ENCODE data around the gene STX16.

The STX16 gene

DNA sequence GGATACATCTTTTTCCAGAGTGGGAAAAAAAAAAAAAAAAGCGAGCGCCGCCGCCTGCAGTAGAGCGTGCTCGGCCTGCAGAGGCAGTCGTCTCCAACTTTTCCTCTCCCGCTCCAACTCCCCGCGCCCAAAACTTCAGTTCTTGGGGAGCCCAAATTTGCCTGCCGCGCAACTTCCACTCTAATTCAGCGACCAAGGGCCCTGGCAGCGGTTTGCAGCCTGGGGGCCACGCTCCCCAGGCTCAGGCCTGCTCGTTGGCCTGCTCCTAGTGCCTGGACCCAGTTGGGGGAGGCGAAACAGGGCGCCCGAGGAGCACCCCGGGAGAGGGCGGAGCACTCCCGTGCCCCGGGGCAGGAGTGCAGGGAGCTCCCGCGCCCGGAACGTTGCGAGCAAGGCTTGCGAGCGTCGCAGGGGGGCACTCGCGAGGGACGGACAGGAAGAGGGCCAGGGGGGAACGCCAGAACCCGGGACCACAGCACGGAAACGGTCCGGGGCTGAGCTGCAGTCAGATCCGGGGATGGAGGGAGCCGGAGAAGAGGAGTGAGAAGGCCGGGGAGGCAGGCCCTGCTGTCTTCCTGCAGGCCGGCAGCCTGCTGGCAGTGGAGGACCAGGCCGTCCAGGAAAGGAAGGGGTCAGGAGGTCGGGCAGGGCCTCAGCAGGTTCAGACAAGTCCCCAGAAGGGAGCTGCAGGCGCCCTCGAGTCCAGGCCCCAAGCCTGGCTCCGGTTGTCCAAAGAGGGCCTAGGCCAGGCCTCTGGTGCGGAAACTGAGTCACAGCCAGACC is at the start of gene STX16:
STX16 (plus strand) TSS at position 508 of the 783 bp plus-strand sequence. CDS start 724 bp downstream, outside the sequence.
- Histone ChIP-seq H3K27ac (peak within 1 kb of the TSS; percentile 72 to 96 (median 92)), H3K4me3 (peak within 1 kb of the TSS; percentile 78 to 99 (median 92))

- Histone ChIP-seq H3K4me3 (no peak overlapping the region), H3K27ac (no peak overlapping the region)
Measured at GRCh38 chr20:58602124-58602523, 49.0 kb upstream of the STX16 start.

DNA sequence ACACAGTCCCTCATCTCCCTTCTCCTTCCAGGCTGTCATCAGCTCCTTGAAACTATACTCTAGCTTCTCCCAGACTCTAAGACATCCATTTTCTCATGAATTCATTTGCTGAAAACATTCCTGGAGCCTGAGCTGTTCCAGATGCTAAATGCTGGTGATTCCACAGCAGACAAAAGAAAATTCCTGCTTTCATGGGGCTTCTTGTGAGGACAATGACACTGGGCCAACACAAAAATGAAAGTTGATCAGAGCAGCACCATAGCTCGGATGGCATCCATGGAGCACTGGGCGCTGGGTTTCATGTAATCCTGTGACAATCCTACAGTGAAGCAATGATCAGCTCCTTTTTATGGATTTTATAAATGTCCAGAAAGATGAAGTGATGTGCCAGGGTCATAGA is 47.4 kb upstream of the STX16 start:
- Histone ChIP-seq H3K4me3 (no peak overlapping the region), H3K27ac (peak overlapping the region in 1 of 21 experiments; percentile 39)

GRCh38 chr20:58604128-58604881 is 46.8 kb upstream of the STX16 start:
- Histone ChIP-seq H3K27ac (peak overlapping the region in 2 of 21 experiments; percentile 39 to 41), H3K4me3 (no peak overlapping the region)

DNA sequence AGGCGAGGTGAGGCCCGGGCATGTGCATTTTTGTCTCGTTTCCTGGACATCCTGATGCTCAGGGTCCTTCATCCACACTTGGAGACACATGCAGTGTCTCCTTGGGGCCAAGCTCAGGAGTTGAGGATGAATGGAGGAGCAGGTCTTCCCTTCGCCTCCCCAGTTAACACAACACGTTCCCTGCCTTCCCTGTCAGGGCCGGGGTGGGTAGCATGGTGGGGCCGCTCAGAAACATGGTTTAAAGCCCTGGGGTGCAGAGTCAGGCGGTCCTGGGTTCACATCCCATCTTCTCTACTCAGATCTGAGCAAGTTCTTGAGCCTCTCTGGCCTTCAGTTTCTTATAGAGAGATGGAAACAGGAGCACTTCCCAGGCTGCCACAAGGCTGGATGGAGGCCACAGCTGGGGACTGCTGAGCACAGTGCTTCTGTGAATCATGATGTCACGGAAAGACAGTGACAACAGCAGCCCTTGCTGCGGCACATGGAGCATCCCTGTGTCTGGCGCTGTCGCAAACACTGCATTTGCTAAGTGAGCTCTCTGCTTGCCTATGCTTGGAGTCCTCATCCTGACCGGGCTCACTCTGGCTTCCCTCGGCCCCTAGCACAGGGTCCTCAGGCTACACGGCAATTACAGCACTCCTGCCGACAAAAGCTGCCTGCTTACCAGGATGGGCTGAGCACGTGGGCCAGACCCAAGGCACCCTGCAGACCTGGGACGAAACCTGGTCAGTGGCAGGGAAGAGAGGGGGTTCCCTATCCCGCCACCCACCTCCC is 45.6 kb upstream of the STX16 start:
- H3K4me3 ChIP-seq, result no peak overlapping the region
- H3K27ac ChIP-seq, result no peak overlapping the region

DNA sequence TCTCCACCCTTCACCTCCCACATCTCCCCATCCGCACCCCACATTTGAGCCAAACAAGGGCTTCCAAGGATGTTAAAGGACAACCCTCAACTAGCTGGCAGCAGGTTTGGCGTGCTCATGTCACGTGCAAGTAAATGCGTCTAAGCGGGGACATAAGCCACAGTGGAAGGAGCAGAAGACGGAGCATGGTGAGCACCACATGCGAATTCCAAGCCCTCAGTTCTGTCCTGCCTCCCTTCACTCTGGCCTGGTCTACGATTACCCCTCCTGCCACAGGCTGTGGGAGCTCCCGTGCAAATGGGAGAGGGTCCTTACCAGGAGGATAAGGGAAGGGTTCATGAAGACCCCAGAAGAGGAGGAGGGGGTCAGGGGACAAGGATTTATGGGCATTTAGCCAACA is 44.9 kb upstream of the STX16 start:
- Histone ChIP-seq H3K4me3 (no peak overlapping the region), H3K27ac (no peak overlapping the region)

DNA sequence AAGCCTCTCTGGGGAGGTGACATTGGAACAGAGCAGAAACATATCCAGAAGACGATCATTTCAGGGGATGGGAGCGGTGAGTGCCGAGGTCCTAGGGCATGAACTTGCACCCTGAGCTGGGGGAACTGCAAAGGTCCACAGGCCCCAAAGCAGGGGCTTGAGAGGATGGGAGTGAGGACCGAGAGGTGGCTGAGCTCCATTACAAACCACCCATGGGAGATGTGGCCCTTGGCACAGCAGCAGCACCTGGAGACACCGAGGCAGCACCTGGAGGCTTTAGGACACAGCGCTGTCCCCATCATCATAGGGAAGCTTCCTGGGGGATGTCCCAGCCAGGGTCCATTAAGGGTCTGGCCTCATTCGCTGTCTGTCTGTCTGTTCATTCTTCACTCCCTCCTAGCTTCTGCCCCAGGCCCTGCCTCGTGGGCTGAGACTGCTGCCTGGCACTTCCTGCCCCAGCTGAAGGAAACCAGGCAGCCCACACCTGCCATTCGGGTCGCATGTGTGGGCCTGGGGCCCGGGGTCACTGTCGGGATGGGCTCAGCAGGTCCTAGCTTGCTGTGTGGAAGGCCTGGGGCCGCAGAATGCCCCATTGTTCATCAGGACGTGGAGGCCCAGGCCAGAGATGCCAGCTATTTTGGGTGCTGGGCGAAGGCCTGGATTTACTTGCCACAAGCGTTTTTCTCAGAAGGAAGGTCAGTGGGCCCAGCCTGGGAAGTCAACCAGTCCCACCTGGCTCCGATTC is 42.8 kb upstream of the STX16 start:
- Histone ChIP-seq H3K4me3 (no peak overlapping the region), H3K27ac (no peak overlapping the region)

- no peak overlapping the region for H3K4me3 ChIP-seq
Measured at GRCh38 chr20:58609026-58609425, 42.1 kb upstream of the STX16 start.

GRCh38 chr20:58610071-58610800 is 40.8 kb upstream of the STX16 start:
- Histone ChIP-seq H3K4me3 (no peak overlapping the region), H3K27ac (no peak overlapping the region)

More at GRCh38 chr20:58609026-58609425, 42.1 kb upstream of the STX16 start:
- no peak overlapping the region for H3K27ac ChIP-seq

DNA sequence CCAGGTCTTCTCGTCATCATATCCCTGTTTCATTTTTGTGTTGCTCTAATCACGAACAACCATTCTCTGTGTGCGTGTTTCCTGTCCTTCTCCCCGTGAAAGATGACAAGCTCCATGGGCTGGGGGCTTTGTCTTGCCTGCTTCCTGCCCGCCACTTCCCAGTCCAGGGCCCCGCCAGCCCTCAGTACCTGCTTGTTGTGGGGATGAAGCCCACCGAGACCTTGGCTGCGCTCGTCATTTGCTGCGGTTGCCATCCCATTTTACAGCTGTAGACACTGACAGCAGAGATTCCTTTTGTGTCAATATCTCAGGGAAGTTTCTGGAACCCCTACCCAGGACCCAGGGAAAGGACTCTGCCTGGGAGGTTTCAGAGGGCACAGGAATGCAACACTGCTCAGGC is 40.3 kb upstream of the STX16 start:
- no peak overlapping the region for H3K4me3 ChIP-seq
- H3K27ac ChIP-seq, result peak overlapping the region in 1 of 21 experiments; percentile 16

- Histone ChIP-seq H3K27ac (peak overlapping the region in 4 of 21 experiments; percentile 3 to 16 (median 10)), H3K4me3 (no peak overlapping the region)
Measured at GRCh38 chr20:58611236-58612030, 39.6 kb upstream of the STX16 start.

- Histone ChIP-seq H3K4me3 (no peak overlapping the region), H3K27ac (peak overlapping the region in 3 of 21 experiments; percentile 7 to 39 (median 8))
Measured at GRCh38 chr20:58612121-58612691, 38.9 kb upstream of the STX16 start.

DNA sequence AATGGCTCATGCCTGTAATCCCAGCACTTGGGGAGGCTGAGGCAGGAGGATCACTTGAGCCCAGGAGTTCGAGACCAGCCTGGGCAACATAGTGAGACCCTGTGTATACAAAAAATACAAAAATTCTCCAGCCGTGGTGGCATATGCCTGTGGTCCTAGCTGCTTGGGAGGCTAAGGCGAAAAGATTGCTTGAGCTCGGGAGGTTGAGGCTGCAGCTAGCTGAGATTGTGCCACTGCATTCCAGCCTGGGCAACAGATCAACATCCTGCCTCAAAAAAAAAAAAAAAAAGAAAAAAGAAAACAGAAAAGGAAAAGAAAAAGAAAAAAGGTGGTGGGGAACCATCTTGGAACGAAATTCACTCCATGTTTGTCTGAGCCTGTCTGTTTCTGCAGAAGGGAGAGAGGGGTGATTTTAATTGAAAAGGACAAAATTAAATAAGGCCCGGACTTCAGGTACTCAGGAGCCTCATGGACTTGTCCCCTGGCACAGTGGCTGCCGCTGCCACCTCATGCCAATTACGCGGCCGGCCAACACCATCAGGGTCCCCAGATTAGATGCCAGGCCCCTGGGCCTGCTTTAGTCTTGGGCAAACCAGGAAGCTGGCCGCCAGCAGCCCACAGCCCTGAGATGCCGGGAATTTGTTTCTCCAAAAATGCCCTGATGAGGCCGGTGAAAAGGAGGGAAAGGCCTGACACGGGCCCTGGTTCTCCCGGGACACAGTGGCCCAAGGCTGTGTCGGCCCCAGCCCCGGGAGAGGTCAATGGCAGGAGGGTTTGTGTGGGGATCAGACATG is 37.8 kb upstream of the STX16 start:
- H3K4me3 ChIP-seq, result no peak overlapping the region
- H3K27ac ChIP-seq, result no peak overlapping the region

DNA sequence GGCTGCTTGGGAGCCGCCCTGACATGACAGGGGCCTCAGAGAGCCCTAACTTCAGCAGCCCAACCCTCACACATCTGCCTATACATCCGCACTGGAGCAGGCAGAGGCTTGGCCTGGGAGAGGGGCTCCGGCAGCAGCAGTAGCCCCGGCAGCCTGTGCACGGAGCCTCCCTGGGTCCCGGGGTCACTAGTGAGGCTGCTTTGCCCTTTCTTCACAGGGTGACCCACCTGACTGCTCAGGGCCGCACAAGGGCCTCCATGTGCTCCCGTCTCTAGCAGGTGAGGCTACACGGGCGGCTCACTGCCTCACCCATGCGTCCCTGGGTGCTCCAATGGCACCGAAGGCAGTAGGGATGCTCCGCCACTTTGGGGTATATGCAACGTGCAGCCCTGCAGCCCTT is 36.7 kb upstream of the STX16 start:
- Histone ChIP-seq H3K4me3 (no peak overlapping the region), H3K27ac (no peak overlapping the region)

DNA sequence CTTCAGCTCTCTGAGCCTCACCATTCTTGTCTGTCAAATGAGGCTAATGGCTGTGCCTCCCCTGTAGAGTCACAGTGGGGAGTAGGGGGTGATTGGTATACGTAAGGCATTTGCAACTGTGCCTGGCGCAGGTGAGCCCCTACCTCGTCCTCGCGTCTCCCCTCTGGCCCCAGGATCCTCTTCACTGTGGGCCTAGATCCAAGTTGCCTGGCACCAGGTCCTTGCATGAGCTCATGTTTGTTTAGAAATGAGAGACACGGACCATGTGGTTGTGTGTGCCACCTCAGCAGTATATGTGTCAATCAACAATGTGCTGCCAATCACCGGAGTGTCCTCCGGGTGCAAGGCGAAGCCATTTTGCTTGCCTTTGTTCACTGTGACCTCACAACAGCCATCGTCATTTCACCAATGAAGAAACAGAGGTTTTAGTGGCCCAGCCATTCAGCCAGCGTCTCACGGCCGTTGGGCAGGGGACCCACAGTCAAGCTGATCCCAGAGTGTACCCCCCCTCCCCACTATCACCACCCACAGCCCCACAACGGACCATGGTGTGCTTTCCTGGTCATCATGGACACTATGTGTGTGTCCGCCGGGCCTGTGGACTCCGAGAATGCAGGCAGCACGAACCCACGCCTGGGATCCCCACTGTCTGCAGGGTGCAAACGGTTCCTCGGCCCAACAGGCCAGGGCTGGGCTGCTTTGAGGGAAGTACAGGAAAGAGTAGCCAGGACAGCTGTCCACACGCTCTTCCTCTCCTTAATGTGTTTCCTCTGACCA is 35.9 kb upstream of the STX16 start:
- H3K27ac ChIP-seq, result no peak overlapping the region
- H3K4me3 ChIP-seq, result no peak overlapping the region

GRCh38 chr20:58616411-58616810 is 34.7 kb upstream of the STX16 start:
- H3K27ac ChIP-seq, result no peak overlapping the region
- no peak overlapping the region for H3K4me3 ChIP-seq

Data from skin epidermis (tissue), 12 donors.